GM18870 (cell line): Measurements from ENCODE around the gene ADAMTS17.

Experiments
- ATAC-seq: cut with Tn5 transposase; IDR thresholded peaks from one replicate; pipeline ENCODE4 v1.9.1; 2021; ENCODE audit warnings: moderate library complexity; ENCODE audit not compliant: unreplicated experiment

The ADAMTS17 gene

DNA sequence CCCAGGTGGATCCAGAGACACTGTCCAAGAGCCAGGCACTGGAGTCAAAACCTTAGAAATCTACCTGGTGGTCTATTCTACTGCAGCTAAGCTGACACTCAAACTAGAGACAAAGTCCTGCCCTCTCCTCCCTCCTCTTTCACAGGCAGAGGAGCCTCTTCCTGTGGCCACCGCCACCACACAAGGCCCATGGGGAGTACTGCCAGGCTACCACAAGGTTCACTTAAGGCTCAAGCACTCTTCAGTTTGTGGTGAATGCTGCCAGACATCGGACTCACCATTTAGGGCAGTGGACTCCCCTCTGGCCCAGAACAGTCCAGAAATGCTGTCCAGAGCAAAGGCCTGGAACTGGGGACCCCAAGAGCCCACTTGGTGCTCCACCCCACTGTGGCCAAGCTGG is 160.9 kb downstream of the ADAMTS17 start:
- no peak for ATAC-seq

DNA sequence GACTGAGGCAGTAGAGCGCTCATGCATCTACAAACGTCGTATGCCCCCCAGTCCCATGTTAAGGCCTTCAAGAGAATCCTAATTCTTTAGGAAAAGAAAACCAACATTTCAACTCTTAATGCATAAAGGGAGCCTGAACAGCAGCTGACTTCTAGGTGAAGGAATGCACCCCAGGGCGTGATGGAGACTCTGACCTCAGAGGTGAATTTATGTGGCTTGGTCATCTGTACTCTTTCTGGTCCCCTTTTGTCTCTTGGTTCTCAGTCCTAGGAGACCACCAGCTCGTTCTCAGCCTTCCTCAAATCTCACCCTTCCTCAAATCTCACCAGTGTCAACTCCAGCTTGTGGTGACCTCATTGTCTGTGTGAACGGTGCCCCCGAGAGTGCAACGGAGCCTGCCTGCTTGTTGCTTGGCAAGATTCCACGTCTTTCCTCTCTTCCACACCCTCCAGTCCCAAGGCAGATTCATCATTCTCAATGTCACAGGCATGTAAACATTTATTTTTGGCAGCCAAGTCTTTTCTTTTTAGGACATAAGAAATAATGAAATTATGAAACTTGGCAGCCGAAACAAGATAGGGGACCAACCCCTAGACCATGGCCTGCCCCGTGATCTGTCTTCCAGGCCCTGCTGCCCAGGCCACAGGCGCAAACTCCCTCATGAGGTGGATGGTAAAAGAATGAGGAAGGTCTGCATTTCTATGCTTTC is 166.2 kb downstream of the ADAMTS17 start:
- no peak for ATAC-seq

DNA sequence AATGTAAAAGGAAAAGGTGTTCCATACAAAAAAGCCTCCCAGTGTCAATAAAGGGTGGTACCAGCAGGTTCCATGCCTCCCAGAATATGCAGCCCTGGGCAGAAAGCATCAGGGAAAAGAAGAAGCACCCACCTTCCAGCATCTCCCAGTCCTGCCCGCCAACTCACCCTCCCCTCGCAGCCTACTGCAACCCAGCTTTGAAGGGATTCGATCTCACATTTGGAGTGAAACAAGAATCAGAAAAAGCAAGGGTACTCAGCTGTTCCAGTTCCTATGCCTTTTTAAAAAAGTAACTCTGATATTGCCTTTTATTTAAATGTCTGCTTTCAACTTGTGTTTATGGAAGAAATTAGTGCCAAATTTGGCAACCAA is 166.9 kb downstream of the ADAMTS17 start:
- ATAC-seq: no peak

DNA sequence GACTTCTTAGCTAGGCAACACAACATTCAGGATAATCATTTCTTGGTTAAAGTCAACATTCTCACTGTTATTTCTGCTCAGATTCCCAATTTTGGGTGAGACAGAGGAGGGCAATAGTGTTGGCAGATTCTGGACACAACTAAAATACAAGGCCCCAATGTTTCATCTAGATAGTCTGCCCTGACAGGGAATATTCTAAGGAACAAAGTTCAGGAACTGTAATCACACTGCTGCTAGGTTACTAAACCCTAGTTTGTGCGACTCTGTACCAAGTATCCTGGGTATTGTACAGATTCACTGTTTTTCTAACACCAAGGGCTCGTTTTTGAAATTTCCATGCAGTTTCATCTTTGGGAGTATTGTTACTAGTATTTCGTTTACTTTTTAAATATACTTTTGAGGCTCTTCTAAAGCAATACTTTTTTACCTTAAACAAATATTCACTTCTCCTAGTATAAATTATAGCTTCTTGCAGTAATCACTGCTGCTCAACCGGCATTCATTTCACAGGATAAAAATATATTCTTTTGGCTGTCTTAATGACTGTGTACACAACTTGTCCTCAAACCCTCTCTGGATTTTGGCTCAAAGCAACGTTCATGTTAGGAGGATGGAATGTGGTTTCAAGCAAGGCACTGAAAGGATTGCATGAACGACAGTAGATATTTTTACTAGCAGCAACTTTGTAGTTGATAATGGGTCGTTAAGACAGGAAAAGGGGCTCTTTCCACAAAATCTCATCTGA is 167.4 kb downstream of the ADAMTS17 start:
- ATAC-seq: no peak

DNA sequence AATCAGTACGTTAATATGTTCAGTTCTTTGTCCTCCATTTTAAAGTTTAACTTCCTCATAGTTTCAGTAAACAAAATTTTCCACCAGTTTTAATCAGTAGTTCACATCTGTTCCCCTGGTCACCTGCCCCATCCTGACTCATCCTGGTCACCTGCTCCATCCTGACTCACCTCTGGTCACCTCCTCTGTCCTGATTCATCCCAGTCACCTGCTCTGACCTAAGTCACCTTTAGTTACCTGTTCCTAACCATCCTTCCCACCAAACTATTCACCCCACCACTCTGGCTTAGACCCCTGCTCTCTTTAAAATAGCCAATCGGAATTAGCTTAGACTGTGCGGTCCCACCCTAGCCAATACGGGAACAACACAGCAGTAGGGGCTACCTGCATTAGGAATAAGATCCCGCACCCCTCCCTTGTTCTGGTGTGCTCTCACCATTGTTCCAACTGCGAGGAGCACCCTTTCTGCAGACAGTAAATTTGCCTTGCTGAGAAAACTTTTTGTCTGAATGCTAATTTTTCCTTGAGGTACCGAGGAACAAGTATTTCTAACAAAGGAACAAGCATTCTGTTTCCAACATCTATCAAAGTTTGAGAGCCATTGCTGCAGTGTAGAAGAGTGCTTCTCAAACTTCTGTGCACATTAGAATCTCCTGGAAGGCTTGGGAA is 169.3 kb downstream of the ADAMTS17 start:
- no peak for ATAC-seq

DNA sequence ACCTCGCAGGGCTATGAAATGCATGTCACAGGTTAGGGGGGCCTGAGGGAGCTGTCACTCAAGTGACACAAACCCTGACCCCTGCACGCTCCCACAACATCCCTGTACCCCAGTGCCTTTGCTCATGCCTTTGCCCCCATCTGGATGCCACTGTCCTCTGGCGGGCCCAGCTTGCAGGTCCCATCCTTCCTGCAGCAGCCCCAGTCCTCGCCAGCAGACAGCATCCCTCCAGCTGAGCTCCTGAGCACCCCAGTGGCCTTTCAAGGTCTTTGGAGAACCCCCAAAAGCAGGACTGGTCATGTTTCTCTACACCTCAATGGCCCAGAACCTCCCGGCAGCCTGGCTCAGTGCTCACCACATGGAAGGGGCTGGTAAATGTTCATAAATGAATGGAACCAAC is 170.4 kb downstream of the ADAMTS17 start:
- no peak for ATAC-seq

DNA sequence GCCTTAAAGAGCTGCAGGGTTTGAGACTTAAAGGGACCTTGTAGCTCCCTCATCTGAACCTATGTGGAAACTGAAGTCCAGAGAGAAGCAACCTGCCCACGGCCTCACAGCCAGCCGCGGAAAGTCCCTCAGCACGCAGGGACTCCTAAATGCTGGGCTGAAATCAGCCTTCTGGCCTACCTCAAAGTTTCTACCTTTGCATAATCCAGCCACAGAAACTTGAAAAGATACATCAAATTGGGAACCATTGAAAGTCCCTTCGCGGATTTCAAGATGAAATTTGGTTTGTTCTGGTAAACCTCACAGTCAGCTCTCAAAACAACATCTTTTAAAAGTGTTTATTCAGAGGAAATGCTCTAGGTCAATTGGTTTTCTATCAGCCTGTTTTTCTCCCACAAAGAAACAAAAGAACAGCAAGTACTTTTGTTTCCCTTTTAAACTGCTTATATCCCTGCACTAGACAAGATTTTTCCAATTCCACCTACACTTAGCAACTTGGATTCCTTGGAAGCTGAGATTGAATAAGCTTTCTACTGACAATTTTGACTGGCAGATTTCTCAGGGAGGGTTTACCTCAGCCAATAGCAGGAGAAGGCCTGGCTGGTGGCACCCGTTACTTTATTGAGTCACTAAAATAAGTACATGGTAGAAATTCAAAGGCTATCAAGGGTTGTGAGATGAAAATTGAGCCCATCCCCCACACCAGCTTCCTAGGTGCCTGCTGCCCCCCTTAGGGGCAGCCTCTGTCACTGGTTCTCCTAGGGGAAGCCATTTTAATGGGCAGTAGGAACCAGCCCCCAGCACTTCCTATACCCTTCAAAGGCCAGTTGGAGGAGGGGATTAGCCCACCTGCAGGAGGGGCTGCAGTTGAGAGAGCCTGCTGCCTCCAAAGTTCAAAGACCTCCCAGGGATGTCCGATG is 171.2 kb downstream of the ADAMTS17 start:
- peak; percentile 95 for ATAC-seq

DNA sequence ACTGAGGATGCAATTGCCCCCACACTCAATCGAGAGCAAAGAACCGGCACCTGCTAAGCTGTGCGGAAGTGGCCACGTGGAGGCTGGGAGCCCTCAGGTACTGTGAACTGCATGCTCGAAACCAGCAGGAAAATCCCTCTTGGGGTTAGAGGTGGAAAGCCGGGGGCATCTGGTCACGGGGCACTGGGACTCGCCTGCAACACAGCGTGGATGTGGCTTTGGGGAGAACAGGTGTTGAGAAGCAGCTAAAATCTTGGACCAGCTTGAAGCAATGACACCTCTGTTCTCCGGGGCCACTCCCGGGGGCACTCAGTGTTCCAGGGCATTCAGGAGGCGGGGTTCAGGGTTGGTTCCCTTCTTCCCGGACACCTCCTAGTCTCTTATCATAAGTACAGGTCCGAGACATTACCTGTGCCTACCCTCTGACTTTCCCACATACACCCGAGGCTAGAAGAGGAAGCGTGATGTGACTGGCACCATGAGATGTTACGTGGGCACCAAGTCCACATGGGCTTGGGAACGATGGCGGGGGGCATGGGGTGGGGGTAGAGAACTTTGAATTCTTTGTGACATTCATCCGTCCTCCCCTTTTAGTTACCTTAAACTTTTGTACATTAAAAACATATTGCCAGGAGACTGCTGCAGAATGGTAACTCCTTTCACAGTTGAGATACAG is 172.0 kb downstream of the ADAMTS17 start:
- no peak for ATAC-seq

DNA sequence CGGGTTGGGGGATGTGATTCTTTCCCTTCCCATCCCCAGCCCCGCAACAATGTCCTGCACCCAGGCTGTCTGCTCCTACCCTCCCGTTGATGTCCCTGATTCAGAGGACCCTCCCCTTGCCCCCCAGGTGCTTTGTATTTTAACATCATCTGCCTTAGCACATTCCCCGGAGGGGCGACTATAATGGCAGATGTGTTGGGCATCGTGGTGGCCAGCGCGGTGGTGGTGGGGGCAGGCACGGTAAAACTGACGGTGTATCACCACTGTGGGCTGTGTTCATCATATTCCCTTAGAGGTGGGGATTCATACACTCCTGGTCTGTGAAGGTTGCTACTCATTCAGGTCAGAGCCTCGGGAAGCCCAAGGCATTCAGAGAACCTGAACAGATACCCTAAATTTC is 173.0 kb downstream of the ADAMTS17 start:
- no peak for ATAC-seq

DNA sequence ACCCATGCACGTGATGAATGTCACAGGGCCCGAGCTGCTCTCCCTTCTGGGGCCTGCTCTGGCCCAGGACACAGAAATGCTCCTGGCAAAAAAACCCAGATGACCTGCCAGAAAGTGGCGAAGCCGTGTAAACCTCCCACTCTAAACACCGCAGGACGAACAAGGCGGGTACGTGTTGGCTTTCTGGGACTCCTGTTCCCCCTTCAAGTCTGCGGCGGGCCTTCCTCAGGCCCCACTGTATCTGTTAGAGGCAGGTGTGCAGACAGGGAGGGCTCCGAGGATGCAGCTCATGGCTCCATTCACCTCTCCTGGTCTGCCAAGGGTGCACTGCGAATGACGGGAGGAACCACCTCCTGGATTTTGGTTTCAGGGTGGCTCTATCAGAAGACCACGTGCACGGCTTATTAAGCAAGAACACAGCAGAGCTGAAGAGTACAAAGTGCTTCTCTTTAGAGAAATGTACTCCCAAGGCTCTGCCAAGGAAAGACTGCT is 173.8 kb downstream of the ADAMTS17 start:
- ATAC-seq: no peak

DNA sequence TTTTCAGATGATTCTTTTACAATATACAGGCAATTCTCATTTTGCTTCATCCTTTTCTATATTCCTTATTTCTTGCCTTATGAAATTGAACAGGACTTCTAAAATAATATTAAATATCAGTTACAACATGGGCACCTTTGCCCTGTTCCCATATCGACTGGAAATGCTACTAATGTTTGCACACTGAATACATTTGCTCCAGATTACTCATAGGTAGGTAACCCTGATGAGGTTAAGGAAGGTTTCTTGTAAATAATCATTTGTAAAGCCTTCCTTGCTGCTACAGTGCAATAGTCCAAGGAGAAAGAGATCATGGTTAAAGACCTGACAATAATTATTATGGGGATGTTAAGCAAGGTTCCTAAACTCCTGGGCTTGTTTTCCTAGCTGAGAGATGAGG is 175.5 kb downstream of the ADAMTS17 start:
- ATAC-seq: no peak

DNA sequence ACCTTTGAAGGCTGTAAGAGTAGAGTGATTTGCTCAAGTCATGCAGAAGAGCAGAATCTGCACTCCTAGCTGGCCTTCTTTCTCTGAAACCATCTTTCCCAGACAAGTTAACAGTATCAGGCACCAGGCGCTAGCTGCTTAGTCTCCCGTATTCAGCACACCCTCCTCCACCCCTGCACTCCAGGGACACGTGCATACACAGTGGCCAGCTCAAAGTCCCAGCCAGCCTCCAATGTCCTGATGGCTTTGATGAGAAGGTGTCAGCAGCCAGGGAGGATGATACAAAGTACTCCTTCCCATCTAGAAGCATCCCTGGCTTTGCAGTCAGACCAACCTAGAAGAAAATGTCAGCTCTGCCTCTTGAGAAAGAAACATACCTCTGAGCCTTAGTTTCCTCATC is 177.8 kb downstream of the ADAMTS17 start:
- ATAC-seq: no peak

DNA sequence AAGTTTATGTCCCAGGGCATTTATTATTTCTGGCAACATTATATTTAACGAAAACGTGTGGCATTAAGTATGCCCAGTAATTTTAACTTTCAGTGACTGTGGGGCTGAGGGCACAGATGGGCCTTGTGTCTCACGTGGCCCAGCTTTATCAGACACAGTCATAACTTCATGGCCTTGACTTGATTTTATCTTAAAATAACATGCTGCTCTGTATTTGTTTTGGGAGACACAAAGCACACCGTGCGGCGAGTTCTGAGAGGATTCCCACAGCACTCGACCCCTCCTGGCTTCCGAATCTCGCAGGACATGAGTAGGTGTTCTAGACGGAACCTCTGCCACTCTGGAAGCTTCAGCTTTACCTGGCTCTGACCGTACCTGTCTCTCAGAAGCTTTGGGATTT is 180.8 kb downstream of the ADAMTS17 start:
- ATAC-seq: no peak

DNA sequence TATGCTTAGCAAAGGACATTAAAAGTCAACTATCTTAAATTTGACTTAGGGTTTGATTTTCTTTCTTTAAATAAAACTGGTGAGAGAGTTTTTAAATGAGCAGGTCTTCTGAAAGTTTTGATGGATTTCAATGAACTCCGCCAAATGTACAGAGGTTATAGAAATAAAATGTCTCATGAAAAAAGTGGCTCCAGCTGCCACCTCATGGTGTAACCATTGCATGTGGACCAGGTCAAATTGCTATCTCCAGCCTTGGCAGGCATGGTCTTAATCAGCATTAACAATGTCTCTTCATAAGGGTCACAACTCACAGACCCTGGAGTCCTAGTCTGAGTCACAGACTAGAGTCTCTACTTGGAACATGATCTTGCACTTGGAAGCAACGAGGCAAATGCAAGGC is 182.3 kb downstream of the ADAMTS17 start:
- ATAC-seq: no peak

DNA sequence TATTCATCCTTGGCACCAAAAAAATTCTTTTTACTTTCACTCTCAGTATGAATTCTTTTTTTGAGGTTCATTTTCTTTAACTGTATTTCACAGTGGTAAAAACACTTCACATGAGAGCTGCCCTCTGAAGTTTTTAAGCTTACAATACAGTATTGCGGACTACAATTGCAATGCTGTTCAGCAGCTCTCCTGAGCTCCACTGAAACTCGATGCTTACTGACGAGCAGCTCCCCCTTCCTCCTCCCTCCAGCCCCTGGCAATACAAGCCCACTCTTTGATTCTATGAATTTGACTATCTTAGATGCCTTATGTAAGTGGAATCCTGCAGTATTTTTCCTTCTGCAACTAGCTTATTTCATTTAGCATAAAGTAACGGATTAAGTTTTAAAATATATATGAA is 183.4 kb downstream of the ADAMTS17 start:
- no peak for ATAC-seq

DNA sequence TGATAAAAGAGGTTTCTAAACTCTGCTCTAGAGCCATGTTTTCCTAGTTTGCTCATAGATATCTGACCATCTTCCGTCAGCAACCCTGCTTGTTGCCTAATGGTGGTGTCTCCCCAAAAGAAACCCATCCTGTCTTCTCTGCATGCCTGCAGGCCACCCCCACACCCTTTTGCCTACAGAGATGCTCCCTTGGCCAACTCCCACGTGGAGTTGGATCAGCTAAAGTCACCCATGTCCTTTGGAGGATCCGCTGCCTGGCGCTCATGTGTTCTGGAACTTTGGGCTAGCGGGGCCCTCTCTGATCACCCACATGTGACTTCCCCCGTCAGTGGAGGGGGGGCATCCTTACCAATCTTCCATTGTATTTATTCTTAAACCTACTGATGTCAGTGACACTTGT is 185.6 kb downstream of the ADAMTS17 start:
- no peak for ATAC-seq

DNA sequence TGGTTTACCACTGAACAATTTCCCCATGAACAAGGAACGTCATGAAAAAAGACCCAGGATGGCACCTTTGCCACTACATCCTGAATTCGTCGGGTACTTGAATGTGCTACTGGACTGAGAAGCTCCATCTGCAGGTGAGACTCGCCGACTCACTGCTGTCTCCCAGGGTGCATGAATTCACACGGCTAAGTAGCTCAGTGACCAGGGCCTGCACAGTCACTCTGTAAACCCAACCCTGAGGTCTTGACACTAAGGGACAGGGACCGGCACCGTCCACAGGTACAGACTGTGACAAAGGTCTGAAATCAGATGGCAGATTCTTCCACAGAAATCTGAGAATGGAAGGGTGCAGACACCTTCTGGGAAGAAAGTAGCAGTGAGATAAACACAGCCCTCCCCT is 187.4 kb downstream of the ADAMTS17 start:
- ATAC-seq: no peak

DNA sequence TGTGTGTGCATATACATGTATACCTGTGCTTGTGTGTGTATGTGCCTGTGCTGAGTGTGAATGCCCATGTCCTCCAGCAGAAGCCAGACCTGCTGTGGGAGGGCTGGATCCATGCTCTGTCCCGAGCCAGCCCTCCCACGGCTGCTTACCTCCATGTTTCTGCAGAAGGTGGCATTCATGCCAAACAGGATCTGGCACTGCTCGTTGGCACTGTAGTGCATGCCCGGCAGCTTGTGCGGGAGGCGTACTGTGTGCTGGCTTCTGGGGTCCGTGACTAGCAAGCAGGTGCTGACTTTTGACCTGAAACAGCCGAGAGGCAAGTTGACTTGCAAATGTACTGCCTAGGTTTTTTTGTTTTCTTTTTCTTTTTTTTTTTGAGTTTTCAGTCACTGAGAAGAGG is 189.3 kb downstream of the ADAMTS17 start:
- ATAC-seq: no peak

DNA sequence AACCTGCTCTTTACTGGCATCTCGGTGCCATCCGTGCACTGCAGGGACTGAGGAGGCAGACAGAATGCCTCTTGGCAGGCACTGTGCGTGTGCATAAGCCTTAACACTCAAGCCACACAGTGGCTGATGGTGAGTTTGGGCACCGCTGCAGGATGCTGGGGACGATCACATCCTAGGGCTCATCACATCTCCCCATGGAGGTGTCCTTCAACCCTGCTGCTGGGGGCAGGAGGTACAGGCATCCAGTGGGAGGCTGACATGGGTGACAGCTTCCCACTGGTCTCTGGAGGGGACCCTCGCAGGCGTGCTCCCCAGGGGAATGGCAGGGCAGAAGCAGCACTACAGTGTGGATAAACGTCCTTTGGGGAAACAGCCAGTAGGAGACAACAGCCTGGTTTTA is 190.9 kb downstream of the ADAMTS17 start:
- no peak for ATAC-seq

DNA sequence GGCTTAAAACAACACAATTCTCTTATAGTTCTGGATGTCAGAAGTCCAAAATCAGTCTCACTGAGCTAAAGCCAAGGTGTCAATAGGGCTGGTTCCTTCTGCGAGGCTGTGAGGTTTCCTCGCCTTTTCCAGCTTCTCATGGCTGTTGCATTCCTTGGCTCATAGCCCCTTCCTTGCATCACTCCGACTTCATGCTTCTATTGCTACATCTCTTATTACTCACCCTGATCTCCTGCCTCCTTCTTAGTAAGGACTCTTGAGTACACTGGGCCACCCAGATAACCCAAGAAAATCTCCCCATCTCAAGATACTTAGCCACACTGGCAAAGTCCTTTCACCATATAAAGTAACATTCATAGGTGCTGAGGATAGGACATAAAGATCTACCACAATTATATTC is 193.9 kb downstream of the ADAMTS17 start:
- ATAC-seq: no peak
